Esophagus squamous epithelium (tissue), 5 donors: ENCODE results near the gene KRTAP5-11. TPM values are rescaled to one million over a fixed set of nuclear protein-coding genes. Genes with fewer than 3 reads are reported as not detected.
"Not testable (repeated sequence)": the region's sequence is repeated elsewhere in the genome, so short reads cannot be mapped to it uniquely, and the experiment has no call there.

ENCODE experiments used
- DNase-seq: peaks from one replicate; lab custom pipeline; 2025; lab: John Stamatoyannopoulos, UW
- H3K27ac ChIP-seq, 4 donors: fragments of 200-600 bp; sonication (generic); one replicate each; pipeline ENCODE4 v1.5.1; 2016 to 2019; ENCODE audit warnings: mild to moderate bottlenecking in 1 of 4
- H3K27me3 ChIP-seq, 4 donors: fragments of 200-600 bp; sonication (generic); 1 replicate in 3 of 4; 2 replicates in 1 of 4; pipeline versions ENCODE4 v1.5.1 to v1.6.0; 2017 to 2021; ENCODE audit warnings: antibody characterized with exemption in 1 of 4
- H3K36me3 ChIP-seq, 3 donors: fragments of 200-600 bp; sonication (generic); one replicate each; pipeline ENCODE4 v1.5.1; 2016 to 2019
- H3K4me1 ChIP-seq, 3 donors: fragments of 200-600 bp; sonication (generic); one replicate each; pipeline ENCODE4 v1.5.1; 2017 to 2019
- H3K4me3 ChIP-seq, 4 donors: fragments of 200-600 bp; sonication (generic); 1 replicate in 3 of 4; 2 replicates in 1 of 4; pipeline ENCODE4 v1.5.1; 2016 to 2019; ENCODE audit warnings: mild to moderate bottlenecking in 2 of 4, moderate library complexity in 1 of 4
- H3K9me3 ChIP-seq, 3 donors: fragments of 200-600 bp; sonication (generic); one replicate each; pipeline ENCODE4 v1.5.1; 2016 to 2019
- POLR2A ChIP-seq, 4 donors: fragments of 450-650 bp; IDR thresholded peaks; one replicate each; pipeline ENCODE4 v1.6.1; 2017; ENCODE audit warnings: antibody characterized with exemption in 4 of 4, mild to moderate bottlenecking in 4 of 4, moderate library complexity in 3 of 4
- WGBS, 2 donors: methylation state at CpG; one replicate each; pipeline ENCODE4 v1.1.5; 2018; 5-methylcytosine and 5-hydroxymethylcytosine counted together
- intact Hi-C: fragments of 100-400 bp; cut with DNase I; formaldehyde crosslinking; loops from one replicate; pipeline ENCODE4 v1.15.0; 2022
- total RNA-seq, 4 donors: library from RNA; depleted of rRNA; stranded (reverse); fragments of >200 nt; gene quantifications; one replicate each; pipeline ENCODE4 v1.1.0, GENCODE V29; 2016
- TF ChIP-seq, protein P1 (sequence below), 6 experiments: fragments of 450-650 bp in 4 of 6; fragments of 200-600 bp in 2 of 6; sonication (generic) in 2 of 6; IDR thresholded peaks; one replicate each; pipeline ENCODE4 v1.5.1; 2016 to 2019; ENCODE audit warnings: antibody characterized with exemption in 6 of 6, mild to moderate bottlenecking in 4 of 6, moderate library complexity in 4 of 6
- donor health status: DM: yes; HTN: yes; CAD: no.

The KRTAP5-11 gene
- total RNA-seq, 4 donors from 2014 or later: not detected

DNA sequence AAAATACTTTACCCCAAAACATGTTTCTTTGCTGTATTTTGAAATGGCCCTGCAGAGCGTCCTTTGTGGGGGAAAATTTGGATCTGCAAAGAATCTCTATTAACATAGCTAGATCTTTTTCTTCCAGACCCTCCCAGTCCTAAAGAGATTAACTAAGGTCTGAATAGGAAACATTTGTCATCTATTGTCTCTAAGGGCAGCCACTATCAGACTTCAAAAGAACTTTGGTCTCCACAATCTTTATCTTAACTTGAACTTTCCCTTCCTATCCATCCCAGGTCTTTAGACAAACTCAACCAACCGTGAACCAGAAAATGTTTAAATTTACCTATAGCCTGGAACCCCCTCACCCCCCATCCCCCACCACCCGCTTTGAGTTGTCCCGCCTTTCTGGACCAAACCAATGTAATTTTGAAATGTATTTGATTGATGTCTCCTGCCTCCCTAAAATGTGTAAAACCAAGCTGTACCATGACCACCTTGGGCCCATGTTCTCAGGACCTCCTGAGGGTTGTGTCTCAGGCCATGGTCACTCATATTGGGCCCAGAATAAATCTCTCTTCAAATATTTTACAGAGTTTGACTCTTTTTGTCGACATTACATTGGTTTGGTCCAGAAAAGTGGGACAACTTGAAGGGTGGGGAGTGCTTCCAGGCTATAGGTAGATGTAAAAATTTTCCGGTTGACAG lies 38.0 kb downstream of the KRTAP5-11 start:
- H3K4me1 ChIP-seq: no peaks in the 10 kb centered on the region
- H3K9me3 ChIP-seq: no peaks in the 10 kb centered on the region
- intact Hi-C loops: loop anchor here (5.0 kb wide), 1 partner anchor 62 kb away; no protein-coding TSS in a partner anchor
- no peaks in the 10 kb centered on the region for H3K36me3 ChIP-seq
- no peak overlapping the region for H3K4me3 ChIP-seq
- 58 to 65% methylated on average over 5 to 6 of the region's 6 CpGs for WGBS, 2 donors
- TF ChIP-seq POLR2A (IDR thresholded peaks at IDR 0.05): no peak
- TF ChIP-seq, protein P1, sequence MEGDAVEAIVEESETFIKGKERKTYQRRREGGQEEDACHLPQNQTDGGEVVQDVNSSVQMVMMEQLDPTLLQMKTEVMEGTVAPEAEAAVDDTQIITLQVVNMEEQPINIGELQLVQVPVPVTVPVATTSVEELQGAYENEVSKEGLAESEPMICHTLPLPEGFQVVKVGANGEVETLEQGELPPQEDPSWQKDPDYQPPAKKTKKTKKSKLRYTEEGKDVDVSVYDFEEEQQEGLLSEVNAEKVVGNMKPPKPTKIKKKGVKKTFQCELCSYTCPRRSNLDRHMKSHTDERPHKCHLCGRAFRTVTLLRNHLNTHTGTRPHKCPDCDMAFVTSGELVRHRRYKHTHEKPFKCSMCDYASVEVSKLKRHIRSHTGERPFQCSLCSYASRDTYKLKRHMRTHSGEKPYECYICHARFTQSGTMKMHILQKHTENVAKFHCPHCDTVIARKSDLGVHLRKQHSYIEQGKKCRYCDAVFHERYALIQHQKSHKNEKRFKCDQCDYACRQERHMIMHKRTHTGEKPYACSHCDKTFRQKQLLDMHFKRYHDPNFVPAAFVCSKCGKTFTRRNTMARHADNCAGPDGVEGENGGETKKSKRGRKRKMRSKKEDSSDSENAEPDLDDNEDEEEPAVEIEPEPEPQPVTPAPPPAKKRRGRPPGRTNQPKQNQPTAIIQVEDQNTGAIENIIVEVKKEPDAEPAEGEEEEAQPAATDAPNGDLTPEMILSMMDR (IDR thresholded peaks at IDR 0.05): no peak
- peaks cover 0 to 15% (median 0%) of the 10 kb centered on the region in 4 donors for H3K27me3 ChIP-seq
- no peak for DNase-seq
- H3K27ac ChIP-seq: no peak overlapping the region

DNA sequence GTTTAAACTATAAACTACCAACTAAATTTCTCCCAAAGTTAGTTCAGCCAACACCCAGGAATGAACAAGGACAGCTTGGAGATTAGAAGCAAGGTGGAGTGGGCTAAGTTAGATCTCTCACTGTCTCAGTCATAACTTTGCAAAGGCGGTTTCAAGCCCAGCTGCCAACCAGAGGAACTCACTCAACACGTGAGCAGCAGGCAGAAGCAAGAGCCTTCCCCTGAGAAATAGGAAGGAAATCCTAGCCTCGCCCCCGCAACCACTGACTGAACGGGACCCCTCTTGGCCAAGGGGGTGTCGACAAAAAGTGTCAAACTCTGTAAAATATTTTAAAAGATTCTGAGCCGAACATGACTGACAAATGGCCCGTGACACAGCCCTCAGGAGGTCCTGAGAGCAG lies 38.8 kb downstream of the KRTAP5-11 start:
- peaks cover 0 to 10% (median 0%) of the 10 kb centered on the region in 4 donors for H3K27me3 ChIP-seq
- intact Hi-C loops: no loop called here
- no peaks in the 10 kb centered on the region for H3K4me1 ChIP-seq
- WGBS, 2 donors: 48 to 50% methylated on average over 8 of the region's 8 CpGs
- no peak for DNase-seq
- H3K4me3 ChIP-seq: no peak overlapping the region
- no peak overlapping the region for H3K27ac ChIP-seq
- no peaks in the 10 kb centered on the region for H3K9me3 ChIP-seq
- no peaks in the 10 kb centered on the region for H3K36me3 ChIP-seq
- no peak for TF ChIP-seq POLR2A (IDR thresholded peaks at IDR 0.05)
- TF ChIP-seq, protein P1 (IDR thresholded peaks at IDR 0.05): no peak

DNA sequence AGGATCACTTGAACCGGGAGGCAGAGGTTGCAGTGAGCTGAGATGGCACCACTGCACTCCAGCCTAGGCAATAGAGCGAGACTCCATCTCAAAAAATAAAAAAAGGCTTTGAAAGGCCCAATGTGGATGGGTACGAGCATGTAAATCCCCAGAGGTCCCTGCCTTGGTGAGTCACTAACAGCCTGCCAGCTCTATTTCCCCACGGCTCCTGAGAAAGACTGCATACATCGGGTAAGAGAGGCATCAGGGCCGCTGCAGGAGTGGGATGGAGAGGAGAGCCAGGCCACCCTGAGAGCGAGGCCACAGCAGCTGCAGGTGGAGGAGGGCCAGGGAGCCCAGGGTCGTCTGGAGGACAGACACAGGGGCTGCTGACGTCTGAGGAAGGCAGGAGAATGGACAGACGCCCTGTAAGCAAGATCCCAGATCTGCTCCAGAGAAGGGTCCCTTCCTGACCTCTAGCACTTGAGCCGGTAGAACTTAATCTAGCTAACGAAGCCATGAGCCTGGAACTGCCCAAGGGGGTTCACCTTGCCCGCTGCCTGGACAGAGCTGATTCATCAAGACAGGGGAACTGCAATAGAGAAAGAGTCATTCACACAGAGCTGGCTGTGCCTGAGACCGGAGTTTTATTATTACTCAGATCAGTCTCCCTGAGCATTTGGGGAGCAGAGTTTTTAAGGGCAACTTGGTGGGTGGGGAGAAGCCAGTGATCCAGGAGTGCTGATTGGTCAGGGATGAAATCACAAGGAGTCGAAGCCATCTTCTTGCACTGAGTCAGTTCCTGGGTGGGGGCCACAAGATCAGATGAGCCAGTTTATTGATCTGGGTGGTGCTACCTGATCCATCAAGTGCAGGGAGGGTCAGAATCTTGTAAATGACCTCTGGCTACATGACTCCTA lies 39.5 kb downstream of the KRTAP5-11 start:
- 62 to 79% methylated on average over 10 to 12 of the region's 15 CpGs for WGBS, 2 donors
- Histone ChIP-seq H3K9me3 (no peaks in the 10 kb centered on the region), H3K4me3 (no peak overlapping the region), H3K36me3 (no peaks in the 10 kb centered on the region), H3K27me3 (peaks cover 0 to 4% (median 0%) of the 10 kb centered on the region in 4 donors), H3K4me1 (no peaks in the 10 kb centered on the region), H3K27ac (no peak overlapping the region)
- DNase-seq: no peak
- intact Hi-C loops: no loop called here
- TF ChIP-seq, protein P1 (IDR thresholded peaks at IDR 0.05): no peak
- no peak for TF ChIP-seq POLR2A (IDR thresholded peaks at IDR 0.05)

DNA sequence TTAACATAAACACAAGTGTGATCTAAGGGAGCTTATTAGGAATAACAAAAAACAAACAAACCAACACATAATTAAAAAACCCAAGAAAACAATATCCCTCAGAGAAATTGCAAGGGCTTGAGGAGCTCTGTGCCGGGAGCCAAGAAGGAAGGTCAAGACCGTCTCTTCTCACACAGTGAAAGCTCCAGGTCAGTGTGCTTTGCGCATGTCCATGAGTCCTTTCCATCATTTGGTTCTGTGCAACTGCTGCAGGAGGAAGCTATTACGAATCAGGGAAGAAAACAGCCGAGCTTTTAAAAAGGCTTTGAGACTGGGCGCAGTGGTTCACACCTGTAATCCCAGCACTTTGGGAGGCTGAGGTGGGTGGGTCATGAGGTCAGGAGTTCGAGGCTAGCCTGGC lies 40.3 kb downstream of the KRTAP5-11 start:
- WGBS, 2 donors: 69 to 76% methylated on average over 7 of the region's 7 CpGs
- Histone ChIP-seq H3K9me3 (no peaks in the 10 kb centered on the region), H3K4me1 (no peaks in the 10 kb centered on the region), H3K36me3 (no peaks in the 10 kb centered on the region), H3K4me3 (no peak overlapping the region), H3K27me3 (peaks cover 0 to 4% (median 0%) of the 10 kb centered on the region in 4 donors), H3K27ac (no peak overlapping the region)
- DNase-seq: no peak
- intact Hi-C loops: no loop called here
- TF ChIP-seq, protein P1 (IDR thresholded peaks at IDR 0.05): no peak
- TF ChIP-seq POLR2A (IDR thresholded peaks at IDR 0.05): no peak

DNA sequence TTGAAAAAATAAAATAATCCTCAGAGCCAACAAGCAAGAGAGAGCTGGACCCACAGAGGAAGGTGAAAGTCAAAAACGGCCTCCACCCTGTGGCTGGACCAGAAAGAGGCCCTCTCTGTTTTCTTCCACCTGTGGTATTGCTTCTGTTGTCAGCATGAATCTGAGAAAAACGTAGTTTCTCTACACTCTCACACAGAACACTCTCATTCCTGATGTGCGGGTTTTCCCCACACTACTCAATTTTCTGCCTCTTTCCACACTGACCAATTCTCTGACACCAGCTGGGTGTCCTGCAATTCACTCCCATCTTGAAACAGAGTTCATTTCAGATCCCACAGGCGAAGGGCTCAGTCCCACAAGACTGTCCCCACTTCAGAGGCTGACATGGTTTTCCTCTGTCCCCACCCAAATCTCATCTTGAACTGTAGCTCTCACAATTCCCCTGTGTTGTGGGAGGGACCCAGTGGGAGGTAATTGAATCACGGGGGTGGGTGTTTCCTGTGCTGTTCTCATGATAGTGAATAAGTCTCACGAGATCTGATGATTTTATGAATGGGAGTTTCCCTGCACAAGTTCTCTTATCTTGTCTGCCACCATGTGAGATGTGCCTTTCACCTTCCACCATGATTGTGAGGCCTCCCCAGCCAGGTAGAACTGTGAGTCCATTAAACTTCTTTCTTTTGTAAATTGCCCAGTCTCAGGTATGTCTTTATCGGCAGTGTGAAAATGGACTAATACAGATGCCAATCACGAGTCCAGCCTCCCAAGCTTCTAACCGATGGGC lies 42.0 kb downstream of the KRTAP5-11 start:
- H3K9me3 ChIP-seq, H3K4me1 ChIP-seq, H3K27me3 ChIP-seq, DNase-seq, H3K4me3 ChIP-seq, H3K36me3 ChIP-seq, intact Hi-C loops, H3K27ac ChIP-seq: not testable (repeated sequence)
- WGBS, 2 donors: 81 to 85% methylated on average over 9 of the region's 9 CpGs

DNA sequence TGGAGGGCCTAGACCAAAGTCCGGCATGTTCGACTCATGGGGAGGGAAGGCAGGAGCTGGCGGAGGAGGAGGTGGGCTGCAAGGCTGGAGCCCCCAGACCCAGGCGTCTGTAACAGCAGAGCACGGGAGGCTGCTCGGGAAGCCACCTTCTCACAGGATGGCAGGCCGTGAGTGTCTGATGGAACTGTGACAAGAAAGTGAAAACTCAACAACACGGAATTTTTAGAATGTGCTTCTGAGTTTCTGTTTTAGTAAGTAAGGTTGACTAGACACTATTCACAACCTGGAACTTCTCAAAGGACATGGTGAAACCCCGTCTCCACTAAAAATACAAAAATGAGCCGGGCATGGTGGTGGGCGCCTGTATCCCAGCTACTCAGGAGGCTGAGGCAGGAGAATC lies 42.7 kb downstream of the KRTAP5-11 start:
- H3K36me3 ChIP-seq, H3K4me1 ChIP-seq, intact Hi-C loops, DNase-seq, H3K4me3 ChIP-seq, H3K9me3 ChIP-seq, H3K27ac ChIP-seq, H3K27me3 ChIP-seq: not testable (repeated sequence)
- WGBS, 2 donors: 78 to 95% methylated on average over 8 to 9 of the region's 11 CpGs
